ENCODE results near the gene SPDEF.

Gene SPDEF

GRCh38 chr6:34581561-34581920 lies 25.4 kb upstream of the SPDEF start:
- no peak for ATAC-seq
- TF ChIP-seq GLIS3 (CRISPR knock-in tag; IDR thresholded peaks at IDR 0.05) = no peak
- TF ChIP-seq ZNF8 (CRISPR knock-in tag; IDR thresholded peaks at IDR 0.05) = no peak
- no peak for TF ChIP-seq PPARA (CRISPR knock-in tag; IDR thresholded peaks at IDR 0.05; ENCODE audit: borderline replicate concordance)
- TF ChIP-seq ESRRG (CRISPR knock-in tag; IDR thresholded peaks at IDR 0.05) = no peak
- TF ChIP-seq CREB5 (CRISPR knock-in tag; IDR thresholded peaks at IDR 0.05; ENCODE audit: low read depth) = no peak
- TF ChIP-seq OSR1 (CRISPR knock-in tag; IDR thresholded peaks at IDR 0.05) = no peak
- TF ChIP-seq ZNF565 (CRISPR knock-in tag; conservative IDR thresholded peaks at IDR 0.05; ENCODE audit: low read depth) = no peak
- TF ChIP-seq TCF4 (CRISPR knock-in tag; IDR thresholded peaks at IDR 0.05; ENCODE audit: borderline replicate concordance) = no peak
- TF ChIP-seq ZNF70 (CRISPR knock-in tag; IDR thresholded peaks at IDR 0.05) = no peak
- no peak for TF ChIP-seq ARNTL (CRISPR knock-in tag; IDR thresholded peaks at IDR 0.05; ENCODE audit: borderline replicate concordance, low read depth)
- no peak for TF ChIP-seq CSDC2 (CRISPR knock-in tag; IDR thresholded peaks at IDR 0.05)
- no peak for TF ChIP-seq CSRNP3 (CRISPR knock-in tag; IDR thresholded peaks at IDR 0.05)
- no peak for TF ChIP-seq ISL1 (CRISPR knock-in tag; IDR thresholded peaks at IDR 0.05)
- no peak for TF ChIP-seq ZC3H10 (CRISPR knock-in tag; IDR thresholded peaks at IDR 0.05)
- TF ChIP-seq BACH2 (CRISPR knock-in tag; IDR thresholded peaks at IDR 0.05; ENCODE audit: borderline replicate concordance) = no peak
- no peak for TF ChIP-seq TSHZ2 (CRISPR knock-in tag; IDR thresholded peaks at IDR 0.05)
- TF ChIP-seq SNAI2 (CRISPR knock-in tag; IDR thresholded peaks at IDR 0.05) = no peak
- TF ChIP-seq RARB (CRISPR knock-in tag; IDR thresholded peaks at IDR 0.05) = no peak

- no peak; the same call in 2 of the 3 replicates for ATAC-seq
- TF ChIP-seq POU6F1 (CRISPR knock-in tag; IDR thresholded peaks at IDR 0.05; ENCODE audit: borderline replicate concordance, low read depth) (no peak), ZNF8 (CRISPR knock-in tag; IDR thresholded peaks at IDR 0.05) (no peak), PATZ1 (CRISPR knock-in tag; IDR thresholded peaks at IDR 0.05; ENCODE audit: borderline replicate concordance) (no peak), ESRRG (CRISPR knock-in tag; IDR thresholded peaks at IDR 0.05) (no peak), ARNTL (CRISPR knock-in tag; IDR thresholded peaks at IDR 0.05; ENCODE audit: borderline replicate concordance, low read depth) (no peak), ZFP3 (CRISPR knock-in tag; IDR thresholded peaks at IDR 0.05) (no peak), RARB (CRISPR knock-in tag; IDR thresholded peaks at IDR 0.05) (no peak), SNAI2 (CRISPR knock-in tag; IDR thresholded peaks at IDR 0.05) (no peak), ZFP30 (CRISPR knock-in tag; IDR thresholded peaks at IDR 0.05) (no peak), TCF4 (CRISPR knock-in tag; IDR thresholded peaks at IDR 0.05; ENCODE audit: borderline replicate concordance) (no peak), CREB5 (CRISPR knock-in tag; IDR thresholded peaks at IDR 0.05; ENCODE audit: low read depth) (no peak), CSDC2 (CRISPR knock-in tag; IDR thresholded peaks at IDR 0.05) (no peak), ZNF565 (CRISPR knock-in tag; conservative IDR thresholded peaks at IDR 0.05; ENCODE audit: low read depth) (no peak), TOX (CRISPR knock-in tag; IDR thresholded peaks at IDR 0.05; ENCODE audit: borderline replicate concordance) (no peak), PPARA (CRISPR knock-in tag; IDR thresholded peaks at IDR 0.05; ENCODE audit: borderline replicate concordance) (no peak), TSHZ2 (CRISPR knock-in tag; IDR thresholded peaks at IDR 0.05) (no peak), BACH2 (CRISPR knock-in tag; IDR thresholded peaks at IDR 0.05; ENCODE audit: borderline replicate concordance) (no peak), OSR1 (CRISPR knock-in tag; IDR thresholded peaks at IDR 0.05) (no peak)
These were observed 24.8 kb upstream of the SPDEF start for GRCh38 chr6:34580707-34581560.
